NCI-H82 (cell line): ENCODE data around the gene ALDOC.
A peak's percentile ranks its signal among the peaks of the same experiment; 100 is the strongest.

ENCODE experiments used
- DNase-seq: peaks from one replicate; lab custom pipeline; 2025; lab: John Stamatoyannopoulos, UW

ALDOC gene

DNA sequence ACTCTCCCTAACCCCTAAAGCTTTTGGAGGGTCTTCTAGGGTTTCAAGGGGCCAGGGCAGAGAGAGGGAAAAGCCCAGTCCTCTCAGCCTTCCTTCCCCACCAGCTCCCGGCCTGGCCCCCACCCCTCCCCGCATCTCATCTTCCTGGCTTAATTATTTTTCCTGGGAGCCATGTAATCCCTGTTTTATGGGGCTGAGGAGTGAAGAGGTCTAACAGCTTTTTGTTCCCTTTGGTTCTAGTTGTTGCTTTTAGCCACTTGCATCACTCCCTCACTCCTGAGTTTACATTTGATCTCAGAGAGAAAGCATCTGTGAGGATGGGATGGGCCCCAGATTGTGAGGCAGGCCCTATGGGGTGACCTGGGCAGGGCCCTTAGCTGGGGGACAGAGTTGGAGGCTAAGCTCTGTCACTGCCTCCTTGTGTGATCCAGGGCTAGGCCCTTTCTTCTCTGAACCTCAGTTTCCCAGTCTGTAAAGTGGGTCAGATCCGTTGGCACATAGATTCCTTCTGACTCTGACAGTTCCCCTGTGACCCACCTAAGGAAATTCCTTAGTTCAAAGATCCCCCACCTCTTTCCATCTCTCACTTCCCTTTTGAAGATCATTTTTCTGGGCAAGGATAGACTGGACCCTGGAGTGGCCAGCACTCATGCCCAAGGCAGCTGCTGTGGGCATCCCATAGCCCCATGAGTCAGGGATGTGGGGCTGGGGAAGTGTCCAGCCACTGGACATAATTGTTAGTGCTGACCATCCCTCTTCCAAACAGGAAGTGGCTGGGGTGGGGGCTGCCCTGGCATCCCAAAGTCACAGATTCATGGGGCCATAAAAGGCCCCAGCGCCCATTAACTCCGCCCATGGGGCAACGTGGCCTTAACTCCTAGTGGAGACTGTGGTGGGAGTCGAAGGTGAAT, 44.4 kb downstream of the ALDOC start:
- DNase-seq = peak; percentile 65

DNA sequence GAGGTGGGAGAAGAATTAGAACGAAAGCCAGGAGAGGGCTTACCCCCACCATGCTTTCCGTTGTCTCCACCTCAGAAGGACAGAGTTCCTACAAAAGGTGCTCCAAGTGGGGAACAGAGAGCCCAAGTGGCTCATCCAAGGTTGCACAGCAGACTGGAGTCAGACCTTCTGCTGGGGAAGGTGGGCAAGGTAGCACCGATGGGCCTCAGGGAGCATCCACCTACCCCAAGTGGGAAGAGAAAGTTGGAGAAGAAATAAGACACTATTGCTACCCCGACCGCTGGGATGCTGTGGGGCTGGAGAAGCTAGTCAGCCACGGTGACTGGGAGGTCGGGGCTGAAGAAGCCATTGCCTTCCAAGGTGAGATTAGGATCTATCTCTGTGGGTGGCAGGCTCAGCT, 45.8 kb downstream of the ALDOC start:
- DNase-seq = no peak

DNA sequence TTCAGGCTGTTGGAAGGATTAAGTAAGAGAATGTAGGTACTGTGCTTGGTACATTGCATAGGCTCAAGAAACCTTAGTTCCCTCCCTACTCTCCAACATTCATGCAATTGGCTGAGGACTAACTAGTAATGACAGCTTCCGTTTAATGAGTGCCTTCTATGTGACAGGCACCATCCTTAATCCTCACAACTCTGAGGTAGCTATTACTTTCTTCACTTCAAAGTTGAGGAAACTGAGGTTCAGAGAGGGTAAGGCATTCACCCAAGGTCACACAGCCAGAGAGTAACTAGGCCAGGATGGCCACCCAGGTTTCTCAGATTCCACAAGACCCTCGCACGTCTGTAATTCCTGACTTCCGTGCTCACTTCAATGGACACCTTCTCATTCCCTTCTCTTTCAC, 46.4 kb downstream of the ALDOC start:
- no peak for DNase-seq

DNA sequence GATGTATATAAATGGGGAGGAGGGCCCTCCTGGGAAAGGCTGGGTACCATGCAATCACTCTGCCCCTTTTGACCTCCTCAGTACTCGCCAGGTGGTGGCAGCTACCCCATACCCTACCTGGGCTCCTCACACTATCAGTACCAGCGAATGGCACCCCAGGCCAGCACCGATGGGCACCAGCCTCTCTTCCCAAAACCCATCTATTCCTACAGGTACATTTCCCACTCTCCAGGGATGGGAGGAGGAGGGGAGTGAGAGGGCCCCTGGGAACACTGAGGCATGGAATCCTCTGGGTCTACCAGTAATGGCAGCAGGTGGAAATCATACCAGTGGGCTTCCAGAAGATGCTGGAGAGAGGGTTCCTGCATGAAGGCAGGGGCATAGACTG, 47.7 kb downstream of the ALDOC start:
- no peak for DNase-seq

DNA sequence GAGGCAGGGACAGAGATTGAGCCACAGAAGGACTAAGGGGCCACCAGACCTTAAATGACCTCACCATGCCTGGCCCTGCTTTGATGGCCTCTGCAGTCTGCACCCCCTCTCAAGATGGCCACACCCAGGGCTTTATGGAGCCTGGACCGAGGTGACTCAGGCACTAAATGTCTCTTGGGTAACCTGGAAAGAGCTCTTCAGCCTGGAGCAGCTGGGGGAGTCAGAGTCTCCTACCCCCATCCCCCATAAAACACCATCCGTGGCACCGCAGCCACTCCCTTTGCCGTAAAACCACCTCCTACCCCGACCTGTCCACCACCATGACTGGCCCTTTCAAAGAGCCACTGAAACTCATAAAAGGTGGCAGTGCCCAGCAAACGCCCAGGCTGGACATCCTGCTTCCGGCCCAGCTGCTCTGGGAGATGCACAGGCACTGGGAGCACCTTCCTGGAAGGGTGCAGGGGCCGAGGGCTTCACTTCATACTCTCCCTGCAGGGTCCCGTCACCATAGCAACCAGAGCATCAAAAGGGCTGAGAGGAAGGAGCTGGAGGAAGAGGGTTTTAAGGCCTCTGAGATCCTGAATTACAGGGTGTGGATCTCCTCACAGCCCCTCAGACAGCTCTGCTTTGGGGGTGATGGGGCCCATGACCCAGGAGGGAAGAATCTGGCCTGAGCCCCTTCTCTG, 48.2 kb downstream of the ALDOC start:
- DNase-seq = no peak

DNA sequence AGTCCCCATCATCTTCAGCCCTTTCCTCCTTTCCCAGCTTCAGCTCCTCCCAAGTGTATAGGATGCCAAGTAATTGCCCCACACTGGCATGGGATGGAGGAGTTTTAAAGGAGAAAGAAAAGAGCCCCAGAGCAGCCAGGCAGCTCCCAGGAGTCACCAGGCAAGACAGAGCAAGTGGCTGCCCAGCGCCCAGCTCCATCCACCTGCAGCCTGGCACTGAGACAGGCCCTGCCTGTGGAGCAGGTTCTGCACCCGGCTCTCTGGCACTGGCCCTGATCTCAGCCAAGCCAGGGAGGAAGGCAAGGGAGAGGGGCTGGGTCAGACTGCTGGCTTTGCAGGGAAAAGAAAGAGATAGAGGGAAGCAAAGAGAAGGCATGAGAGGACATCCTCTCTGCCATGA, 48.8 kb downstream of the ALDOC start:
- DNase-seq = no peak

DNA sequence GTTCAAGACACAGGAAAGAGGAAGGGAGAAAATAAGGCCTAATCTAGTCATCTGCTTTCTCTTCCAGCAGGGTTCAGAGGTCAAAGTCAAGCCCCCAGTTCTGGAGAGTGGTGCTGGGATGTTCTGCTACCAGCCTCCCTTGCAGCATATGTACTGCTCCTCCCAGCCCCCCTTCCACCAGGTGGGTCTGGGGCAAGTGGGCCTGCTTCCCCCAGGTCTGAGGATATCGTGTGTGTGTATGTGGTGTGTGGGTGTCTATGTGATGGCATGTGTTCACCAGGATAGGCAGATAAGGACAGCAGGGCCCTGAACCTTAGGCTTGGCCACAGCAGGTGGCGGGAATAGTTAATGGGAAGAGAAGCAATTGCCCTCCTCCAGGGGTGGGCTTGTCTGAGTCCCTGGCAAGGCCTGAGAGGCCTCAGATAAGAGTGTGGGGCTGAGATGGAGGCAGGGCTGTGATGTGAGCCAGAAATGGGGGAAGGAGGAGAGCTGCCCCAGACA, 49.5 kb downstream of the ALDOC start:
- no peak for DNase-seq

DNA sequence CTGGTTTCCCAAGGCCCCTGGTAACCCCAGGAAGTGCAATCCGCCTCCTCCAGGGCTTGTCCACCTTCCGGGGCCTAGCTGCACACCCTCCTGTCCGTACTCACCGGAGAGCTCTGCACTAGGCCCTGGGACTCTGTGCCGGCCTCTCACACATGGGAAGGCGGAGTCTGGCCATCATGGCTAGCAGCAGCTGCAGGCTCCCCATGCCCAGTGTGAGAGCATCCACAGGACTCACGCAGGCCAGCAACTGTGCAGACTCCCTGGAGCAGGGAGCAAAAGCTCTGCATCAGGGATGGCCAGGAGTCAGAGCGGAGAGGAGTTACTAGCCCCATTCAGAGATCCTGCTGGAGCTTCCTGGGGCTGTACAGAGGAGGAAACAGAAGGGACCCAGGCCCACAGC, 50.3 kb downstream of the ALDOC start:
- no peak for DNase-seq

DNA sequence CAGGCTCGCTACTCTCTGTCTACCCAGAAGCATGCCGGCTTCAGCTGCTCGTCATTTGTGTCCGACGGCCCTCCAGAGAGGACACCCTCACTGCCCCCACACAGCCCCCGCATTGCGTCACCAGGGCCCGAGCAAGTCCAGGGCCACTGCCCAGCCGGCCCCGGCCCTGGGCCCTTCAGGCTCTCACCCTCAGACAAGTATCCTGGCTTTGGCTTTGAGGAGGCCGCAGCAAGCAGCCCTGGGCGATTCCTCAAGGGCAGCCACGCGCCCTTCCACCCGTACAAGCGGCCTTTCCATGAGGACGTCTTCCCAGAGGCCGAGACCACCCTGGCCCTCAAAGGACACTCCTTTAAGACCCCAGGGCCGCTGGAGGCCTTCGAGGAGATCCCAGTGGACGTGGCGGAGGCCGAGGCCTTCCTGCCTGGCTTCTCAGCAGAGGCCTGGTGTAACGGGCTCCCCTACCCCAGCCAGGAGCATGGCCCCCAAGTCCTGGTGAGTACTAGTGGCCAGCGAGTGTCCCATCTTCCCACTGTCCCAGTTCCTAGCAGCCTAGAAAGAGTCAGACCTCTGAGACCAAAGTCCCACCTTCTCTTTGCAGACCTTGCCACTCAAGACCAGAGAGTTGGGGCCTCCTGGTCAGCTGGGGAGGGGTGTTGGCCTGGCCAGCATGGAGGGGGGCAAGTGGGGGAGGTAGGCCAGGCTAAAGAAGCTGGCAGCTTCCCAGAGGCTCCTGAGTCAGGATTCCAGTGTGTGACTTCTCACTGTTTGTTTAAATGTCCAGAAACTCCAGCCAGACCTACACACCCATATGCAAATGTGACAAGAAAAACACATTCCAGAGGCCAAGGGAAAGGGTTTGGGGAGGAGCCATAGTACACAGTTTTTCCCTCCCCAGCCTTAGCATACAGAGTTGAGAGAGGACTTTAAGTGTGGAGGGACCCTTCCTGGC, 51.9 kb downstream of the ALDOC start:
- no peak for DNase-seq

DNA sequence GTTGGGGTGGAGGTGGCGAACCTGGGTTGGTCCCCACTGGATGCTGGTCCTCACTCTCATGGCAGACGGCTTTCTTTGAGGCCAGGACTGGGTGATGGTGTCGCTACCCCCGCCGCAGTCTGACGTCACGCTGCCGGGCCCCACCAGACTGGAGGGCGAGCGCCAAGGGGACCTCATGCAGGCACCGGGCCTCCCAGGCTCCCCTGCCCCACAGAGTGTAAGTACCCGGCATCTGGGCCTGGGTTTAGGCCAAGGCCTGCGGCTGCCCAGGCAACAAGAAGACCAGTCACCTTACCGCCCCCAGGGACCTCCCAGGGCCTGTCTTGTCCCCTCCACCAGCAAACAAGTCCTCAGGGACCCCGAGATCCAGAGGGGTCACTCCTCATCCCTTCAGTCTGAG, 52.8 kb downstream of the ALDOC start:
- DNase-seq = no peak

DNA sequence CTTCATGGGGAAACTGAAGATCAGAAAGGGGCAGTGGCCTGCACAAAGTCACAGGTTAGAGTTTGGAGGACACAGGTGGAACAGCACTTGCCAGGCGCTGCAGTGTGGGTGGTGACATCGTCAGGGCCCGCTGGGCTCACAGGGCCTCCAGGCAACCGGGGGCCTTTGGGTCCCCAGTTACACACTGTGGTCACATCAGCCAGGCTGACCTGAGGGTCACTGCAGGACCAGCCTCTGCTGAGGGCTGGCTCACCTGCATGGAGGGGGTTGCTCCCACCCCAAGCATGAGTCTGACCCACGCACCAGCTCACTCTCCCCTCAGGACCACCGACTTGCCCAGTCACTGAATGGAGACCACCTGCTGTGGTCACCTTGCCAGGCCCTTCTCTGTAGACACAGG, 53.5 kb downstream of the ALDOC start:
- no peak for DNase-seq
